A673 (cell line): ENCODE data around the gene RPS6KA5.

Source experiments
- CTCF ChIP-seq: fragments of 300-800, 200-600 bp; sonication (generic); conservative IDR thresholded peaks from 2 replicates; pipeline ENCODE4 v1.5.1; 2017; ENCODE audit warnings: low read depth, mild to moderate bottlenecking, antibody characterized with exemption, low read length, moderate library complexity, mixed read lengths
- EZH2 ChIP-seq: fragments of 200-600 bp; sonication (generic); IDR thresholded peaks from 2 replicates; pipeline ENCODE4 v1.6.1; 2017; ENCODE audit warnings: borderline replicate concordance, low read depth, mild to moderate bottlenecking, mixed read lengths, antibody characterized with exemption, low read length; ENCODE audit not compliant: poor library complexity, severe bottlenecking

DNA sequence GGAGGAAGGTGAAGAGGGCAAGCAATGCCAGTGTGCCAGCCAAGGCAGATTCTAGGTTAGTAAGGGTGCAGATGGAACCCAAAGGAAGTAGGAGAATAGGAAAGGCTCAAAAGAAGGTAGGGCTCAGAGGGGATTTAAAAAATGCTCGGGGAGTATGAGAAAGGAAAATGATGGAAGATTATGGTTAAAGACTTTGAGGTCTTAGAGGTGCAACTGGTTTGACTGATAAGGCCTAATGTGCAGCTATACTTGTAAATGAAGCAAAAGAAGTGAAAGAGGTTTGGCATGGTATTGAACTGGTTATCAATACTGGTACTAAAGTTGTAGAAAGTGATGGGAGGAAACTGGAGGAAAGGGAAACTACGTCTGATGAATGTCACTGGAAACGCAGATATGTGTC lies 94.7 kb downstream of the RPS6KA5 start:
- no peak for TF ChIP-seq CTCF
- no peak for TF ChIP-seq EZH2
